ENCODE measurements around the gene DNAAF3.

The DNAAF3 gene

DNA sequence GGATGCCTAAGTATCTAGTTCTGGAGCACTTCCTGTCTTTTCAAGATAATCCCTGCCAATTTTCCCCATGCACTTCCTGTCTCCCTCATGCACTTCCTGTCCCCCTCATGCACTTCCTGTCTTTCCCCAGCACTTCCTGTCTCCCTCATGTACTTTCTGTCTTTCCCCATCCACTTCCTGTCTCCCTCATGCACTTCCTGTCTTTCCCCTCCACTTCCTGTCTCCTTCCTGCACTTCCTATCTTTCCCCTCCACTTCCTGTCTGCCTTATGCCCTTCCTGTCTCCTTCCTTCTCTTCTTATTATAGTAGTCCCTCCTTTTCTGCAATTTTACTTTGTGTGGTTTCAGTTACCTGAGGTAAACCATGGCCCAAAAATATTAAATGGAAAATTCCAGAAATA is 14.4 kb downstream of the DNAAF3 start:
- DNase-seq = no peak

DNA sequence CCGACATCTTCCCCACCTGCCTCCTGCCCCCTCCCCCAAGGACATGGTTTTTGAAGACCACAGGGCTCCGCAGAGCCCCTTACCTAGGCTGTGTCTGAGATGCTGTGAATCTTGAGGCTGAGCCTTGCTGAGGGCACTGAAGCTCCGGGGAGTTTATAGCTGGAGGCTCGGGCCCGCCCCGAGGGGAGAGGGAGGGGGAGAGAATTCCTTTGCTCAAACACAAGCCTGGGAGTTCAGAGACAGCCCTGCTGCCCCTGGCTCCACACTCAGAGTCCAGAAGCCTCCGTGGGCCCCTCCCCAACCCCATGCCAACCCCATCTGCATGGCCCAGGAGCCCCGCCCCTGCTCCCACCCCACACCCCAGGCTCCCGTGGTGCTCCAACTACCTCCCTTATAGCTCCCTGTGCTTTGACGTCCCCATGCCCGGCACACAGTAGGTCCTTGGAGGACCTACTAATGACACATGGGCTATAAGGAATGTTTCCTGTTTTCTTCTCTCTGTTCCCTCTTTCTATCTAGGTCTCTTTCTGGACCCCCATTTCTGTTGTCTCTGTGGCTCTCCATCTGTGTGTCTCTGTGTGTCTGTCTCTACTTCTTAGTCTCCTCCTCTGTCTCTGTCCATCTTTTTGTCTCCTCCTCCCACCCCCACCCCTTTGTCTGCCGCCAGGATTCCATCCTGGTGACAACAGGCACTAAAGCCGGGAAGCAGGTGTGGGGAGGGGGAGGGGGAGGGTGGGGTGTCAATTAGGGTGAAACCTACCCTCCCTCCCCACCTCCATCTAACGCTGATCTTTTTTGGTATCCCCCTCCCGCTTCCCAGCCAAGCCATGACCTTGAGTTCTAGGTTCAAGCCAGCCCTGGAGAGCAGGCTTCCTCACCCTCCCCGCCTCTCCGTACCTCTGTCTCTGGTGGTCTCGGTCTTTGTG is 17.1 kb downstream of the DNAAF3 start, which contains the start of gene TNNT1:
TSS of gene TNNT1 (minus strand) at position 129 of the 926 bp plus-strand sequence. CDS start 2,049 bp downstream, outside the sequence.
- DNase-seq = no peak

DNA sequence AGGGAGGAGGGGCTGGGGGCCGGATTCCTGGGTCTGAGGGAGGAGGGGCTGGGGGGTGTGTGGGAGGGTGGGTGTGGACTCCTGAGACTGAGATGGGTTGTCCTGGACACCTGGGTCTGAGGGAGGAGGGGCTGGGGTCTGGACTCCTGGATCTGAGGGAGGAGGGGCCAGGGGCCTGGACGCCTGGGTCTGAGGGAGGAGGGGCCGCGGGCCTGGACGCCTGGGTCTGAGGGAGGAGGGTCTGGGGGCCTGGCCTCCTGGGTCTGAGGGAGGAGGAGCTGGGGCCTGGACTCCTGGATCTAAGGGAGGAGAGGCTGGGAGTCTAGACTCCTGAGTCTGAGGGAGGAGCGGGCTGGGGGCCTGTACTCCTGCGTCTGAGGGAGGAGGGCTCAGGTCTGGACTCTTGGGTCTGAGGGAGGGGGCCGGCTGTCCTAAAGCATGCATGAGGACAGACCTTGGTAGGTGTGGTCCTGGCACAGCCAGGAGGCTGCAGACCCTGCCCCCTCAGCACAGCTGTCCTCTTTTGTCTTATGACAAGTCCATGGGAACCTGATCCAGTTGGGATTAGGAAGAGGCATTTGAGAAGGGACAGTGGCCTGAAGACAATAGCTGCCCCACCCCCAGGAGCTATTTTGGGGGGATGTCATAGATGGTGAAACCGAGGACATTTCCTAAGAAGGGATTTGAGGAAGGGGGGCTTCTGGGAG is 18.7 kb downstream of the DNAAF3 start:
- DNase-seq = no peak

DNA sequence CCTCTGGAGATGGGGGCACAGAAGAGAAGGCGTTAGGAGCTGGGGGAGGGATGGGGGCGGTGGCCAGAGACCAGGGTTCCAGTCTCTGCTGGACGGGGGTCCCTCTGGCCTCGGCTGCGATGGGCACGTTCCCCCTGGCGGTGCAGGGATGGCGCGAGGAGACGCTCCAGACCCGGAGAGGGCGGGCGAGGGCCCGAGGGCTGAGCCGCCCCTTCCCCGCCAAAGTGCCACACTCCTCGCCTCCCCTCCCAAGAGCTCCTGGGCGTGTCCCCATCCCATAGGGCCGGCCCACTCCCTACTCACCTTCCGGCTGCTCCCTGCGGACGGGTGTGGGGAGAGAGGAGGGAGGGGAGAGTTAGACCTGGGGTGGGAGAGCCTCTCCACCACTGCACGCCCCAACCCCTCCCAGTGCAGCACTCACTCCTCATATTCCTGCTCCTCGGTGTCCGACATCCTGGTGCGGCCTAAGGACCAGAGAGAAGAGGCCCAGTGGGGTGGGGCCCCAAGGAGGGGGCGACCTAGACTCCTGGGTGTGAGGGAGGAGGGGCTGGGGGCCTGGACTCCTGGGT is 19.6 kb downstream of the DNAAF3 start:
- no peak for DNase-seq

DNA sequence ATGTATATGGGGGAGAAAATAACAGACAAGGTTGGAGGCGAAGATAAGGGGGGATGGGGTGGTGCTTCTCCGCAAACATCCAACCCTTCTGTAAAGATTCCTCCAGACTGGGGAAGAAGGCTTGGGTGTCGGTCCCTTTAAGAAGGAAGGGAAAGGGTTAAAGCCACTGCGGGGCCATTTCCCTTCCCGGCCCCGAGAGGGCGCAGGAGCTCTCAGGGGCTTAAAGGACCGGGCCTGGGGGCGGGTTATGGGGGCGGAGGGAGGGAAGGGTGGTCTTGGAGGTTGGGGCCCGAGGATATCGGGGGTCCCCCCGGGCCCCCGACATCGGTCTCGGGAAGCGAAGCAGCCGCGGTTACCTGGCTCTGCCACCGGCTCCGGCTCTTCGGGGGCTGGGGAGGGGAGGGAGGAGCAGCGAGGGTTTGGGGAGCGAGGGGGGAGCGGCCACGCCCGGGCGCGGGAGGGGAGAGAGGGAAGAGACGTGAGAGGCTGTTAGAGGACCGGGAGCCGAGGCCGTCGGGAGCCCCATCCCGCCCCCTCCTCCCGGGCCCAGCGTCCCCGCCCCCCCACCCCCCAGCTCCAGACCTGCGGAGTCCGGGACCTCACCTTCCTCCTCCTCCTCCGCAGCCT is 20.2 kb downstream of the DNAAF3 start:
- no peak for DNase-seq

DNA sequence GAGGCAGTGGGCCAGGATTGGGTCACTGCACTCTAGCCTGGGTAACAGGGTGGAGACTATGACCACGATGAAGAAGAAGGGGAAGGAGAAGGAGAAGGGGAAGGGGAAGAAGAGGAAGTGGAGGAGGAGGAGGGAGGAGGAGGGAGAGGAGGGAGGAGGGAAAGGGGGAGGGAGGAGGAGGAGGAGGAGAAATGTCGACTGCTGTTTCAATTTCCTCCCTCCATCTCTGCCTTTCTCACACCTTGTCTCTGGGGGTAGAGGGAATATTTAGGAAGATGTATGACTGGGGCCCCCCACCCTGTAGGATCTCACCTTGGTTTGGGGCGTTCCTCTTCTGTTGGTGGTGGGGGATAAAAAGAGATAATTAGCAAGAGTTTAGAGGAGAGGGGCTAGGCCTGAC is 21.2 kb downstream of the DNAAF3 start:
- DNase-seq = no peak

DNA sequence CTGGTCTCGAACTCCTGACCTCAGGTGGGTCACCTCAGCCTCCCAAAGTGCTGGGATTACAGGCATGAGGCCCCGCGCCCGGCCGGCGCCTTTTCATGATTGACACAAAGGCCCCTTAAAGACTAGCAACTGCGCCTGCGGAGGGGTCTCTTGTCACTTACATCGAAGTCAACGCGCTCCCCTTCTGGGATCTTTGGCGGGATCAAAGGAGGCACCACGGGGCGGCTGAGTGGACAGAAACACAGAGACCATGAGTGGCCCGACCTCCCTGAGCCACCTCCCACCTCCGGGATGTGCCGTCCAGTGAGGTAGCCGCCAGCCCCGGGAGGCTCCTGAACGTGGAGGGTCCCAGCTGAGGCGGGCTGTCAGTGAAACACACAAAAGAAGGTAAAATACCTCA is 24.7 kb downstream of the DNAAF3 start:
- DNase-seq = no peak

DNA sequence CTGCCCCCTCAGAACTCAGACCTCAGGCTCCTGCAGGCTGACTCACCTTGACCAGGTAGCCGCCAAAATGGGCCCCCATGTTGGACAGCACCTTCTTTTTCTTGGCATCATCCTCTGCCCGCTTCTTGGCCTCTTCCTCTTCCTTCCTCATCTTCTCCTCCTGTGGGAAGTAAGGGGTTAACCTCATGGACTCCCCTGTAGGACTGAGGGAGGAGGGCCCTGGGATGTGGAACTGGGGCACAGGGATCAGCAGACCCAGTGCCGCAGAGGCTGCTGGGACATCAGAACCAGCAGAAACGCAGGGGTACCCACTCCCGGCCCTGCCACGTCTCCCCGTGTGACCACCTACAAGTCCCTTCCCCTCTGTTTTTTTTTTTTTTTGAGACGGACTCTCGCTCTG is 28.5 kb downstream of the DNAAF3 start:
- DNase-seq = no peak

DNA sequence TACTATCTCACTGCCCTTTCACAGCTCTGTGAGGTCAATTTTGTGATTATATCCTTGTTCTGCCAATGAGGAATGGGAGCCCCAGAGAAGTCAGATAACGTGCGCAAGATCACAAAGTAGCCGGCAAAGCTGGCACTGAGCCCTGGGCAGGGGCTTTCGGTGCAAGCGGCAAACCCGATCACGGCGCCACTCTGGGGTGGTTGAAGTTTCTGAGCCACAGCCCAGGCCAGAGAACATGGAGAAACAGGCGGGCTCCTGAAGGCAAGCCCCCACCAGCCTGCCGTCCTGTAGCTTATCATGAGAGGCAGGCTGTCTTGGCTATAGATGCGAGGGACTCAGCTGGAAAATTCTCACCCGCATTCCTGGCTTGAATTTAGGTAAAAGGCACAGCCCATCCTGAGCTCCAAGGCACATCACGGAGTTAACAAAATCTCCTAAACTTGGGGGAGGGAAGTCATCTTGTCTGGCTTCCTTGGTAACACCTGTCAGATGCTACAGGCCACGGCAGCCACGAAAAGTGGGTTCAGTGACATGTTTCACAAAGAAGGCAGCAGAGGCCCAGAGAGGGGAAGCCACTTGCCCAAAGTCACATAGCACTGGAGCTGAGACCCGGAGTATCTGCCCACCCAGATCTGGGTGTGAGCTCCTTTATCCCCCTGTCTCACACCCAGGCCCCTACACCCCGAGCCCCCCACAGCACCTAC is 29.9 kb downstream of the DNAAF3 start:
- no peak for DNase-seq

DNA sequence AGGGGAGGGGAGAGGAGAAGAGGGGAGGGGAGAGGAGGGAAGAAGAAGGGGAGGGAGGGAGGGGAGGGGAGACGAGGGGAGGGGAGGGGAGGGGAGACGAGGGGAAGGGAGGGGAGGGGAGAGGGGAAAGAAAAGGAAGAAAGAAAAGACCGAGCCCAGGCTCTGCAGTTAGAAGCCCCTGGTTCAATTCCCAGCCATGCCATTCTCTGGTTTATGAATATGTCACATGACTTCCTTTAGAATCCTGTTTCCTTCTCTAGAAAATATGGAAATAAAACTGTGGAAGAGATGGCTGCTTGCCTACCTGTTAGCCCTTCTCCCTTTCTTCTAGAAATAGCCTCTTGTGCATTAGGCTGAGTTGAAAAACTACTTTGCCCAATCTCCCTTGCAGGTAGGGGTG is 31.7 kb downstream of the DNAAF3 start:
- no peak for DNase-seq

DNA sequence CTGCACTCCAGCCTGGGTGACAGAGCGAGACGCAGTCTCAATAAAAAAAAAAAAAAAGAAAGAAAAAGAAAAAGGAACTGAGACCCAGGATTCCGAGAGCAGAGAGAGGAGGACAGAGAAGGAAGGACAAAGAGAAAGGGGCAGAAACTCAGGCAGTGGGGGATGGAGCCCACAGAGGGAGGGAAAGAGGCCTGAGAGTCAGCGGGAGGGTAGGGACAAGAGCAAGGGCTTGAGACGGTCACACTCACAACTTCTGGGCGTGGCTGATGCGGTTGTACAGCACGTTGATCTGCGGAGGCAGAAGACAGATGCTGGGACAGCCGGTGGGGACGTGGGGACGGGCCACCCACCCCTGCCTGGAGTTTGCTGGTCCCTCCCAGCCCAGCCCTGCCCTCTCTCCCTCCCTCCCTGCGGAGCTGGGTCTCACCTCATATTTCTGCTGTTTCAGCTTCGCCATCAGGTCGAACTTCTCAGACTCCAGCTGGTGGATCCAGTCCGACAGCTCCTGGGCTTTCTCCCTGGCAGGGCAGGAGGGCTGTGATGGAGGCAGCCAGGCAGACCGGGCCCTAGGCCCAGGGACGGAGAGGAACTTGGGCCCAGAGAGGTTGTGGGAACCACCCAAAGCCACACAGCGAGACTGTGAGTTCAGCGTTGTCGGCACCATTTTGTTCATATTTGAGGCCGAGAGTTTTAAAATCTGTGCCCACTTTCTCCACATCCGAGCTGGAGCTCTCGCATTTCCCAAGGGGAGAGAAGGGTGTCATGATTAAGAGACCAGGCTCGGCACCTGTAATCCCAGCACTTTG is 32.6 kb downstream of the DNAAF3 start:
- no peak for DNase-seq

DNA sequence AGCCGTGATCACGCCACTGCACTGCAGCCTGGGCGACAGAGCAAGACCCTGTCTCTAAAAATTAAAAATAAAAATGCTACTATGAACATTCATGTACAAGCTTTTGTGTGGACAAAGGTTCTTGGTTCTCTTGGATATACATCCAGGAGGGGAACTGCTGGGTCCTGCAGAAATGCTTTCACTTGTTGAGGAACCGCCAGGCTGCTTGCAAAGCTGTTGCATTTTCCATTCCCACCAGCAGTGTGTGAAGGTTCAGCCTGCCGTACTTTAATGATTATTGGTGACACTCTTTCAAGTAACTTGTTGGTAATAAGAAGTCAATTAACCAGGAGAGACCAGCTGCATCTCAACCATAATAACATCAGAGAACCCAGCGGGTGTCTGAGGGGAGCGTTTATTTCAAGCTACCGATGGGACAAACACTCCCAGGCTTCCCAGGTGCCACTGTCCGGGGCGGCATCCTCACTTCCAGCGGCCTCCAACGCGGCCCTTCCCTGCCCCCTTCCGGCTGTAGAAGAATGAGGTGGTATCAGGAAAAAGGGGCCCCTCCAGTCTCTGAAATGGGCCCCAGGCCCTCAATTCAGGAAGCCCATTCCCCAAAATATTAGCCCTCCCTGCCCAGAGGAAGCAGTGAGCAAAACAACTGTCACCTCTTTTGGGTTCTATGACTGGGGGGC is 33.8 kb downstream of the DNAAF3 start:
- no peak for DNase-seq

DNA sequence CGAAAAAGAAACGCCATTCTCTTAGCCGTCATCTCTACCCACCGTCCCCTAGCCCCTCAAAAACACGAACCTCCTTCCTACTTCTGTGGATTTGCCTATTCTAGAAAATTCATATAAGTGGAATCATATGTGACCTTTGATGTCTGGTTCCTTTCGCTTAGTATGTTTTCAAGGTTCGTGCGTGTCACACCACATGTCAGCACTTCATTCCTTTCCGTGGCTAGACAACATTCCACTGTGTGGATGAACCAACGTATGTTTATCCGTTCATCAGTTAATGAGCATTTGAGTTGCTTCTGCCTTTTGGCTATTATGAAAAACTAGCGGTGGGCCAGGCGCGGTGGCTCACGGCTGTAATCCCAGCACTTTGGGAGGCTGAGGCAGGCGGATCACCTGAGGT is 35.0 kb downstream of the DNAAF3 start:
- no peak for DNase-seq

DNA sequence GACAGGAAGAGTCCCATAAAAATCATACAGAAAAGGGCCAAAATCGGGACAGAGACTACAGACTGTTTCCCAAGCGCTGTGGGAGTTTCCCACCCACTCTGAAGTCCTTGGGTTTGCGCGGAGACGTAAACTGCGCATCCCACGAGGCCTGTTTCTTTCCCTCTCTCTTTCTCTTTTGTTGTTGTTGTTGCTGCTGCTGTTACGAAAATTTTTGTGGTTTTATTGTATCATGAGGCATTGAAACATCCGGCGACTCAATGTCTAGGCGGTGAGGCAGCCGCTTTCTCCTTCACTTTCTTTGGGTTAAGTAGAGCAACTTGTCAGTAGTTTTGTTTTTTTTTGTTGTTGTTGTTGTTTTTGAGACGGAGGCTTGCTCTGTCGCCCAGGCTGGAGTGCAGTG is 47.4 kb downstream of the DNAAF3 start:
- DNase-seq = no peak

DNA sequence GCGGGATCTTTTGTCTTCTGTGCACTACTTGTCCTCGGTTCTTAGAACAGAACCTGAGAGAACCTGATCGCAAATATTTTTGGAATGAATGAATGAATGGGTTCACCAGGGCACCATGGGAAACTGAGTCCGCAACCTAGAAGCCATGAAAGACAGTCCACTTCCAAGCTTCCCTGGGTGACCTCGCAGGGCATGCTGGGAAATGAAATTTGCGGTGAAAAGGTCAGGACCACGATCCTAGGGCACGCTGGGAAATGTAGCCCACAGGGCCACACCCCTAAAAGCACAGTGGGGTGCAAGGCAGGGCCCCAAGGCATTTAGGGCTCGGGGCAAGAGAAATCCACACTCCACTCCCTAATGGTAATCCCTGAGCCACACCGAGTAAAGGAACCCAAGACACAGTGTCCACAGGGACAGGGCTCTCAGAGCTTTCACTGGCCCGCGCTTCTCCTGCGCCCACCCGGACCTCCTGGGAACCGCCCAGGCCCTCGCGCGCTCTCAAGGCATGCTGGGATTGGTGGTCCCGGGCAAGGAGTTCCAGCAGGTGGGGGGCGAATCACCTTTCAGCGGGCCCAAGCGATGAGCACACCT is 47.9 kb downstream of the DNAAF3 start:
- DNase-seq = peak; percentile 64

DNA sequence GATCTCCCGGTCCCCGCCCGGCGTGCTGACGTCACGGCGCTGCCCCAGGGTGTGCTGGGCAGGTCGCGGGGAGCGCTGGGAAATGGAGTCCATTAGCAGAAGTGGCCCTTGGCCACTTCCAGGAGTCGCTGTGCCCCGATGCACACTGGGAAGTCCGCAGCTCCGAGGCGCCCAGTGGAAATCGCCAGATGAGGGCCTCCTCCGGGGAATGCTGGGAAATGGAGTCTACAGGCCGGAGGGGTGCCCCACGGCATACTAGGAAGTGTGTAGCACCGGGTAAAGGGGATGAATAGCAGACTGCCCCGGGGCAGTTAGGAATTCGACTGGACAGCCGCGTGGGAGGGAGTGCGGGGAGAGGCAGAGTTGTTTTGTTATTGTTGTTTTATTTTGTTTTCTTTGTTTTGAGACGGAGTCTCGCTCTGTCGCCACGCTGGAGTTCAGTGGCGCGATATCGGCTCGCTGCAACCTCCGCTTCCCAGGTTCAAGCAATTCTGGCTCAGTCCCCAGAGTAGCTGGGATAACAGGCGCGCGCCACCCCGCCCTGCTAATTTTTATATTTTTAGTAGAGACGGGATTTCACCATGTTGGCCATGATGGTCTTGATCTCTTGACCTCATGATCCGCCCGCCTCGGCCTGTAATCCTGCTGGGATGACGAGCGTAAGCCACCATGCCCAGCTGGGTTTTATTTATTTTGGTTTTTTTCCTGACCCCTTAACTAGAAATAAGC is 48.6 kb downstream of the DNAAF3 start:
- DNase-seq = peak; percentile 95

DNA sequence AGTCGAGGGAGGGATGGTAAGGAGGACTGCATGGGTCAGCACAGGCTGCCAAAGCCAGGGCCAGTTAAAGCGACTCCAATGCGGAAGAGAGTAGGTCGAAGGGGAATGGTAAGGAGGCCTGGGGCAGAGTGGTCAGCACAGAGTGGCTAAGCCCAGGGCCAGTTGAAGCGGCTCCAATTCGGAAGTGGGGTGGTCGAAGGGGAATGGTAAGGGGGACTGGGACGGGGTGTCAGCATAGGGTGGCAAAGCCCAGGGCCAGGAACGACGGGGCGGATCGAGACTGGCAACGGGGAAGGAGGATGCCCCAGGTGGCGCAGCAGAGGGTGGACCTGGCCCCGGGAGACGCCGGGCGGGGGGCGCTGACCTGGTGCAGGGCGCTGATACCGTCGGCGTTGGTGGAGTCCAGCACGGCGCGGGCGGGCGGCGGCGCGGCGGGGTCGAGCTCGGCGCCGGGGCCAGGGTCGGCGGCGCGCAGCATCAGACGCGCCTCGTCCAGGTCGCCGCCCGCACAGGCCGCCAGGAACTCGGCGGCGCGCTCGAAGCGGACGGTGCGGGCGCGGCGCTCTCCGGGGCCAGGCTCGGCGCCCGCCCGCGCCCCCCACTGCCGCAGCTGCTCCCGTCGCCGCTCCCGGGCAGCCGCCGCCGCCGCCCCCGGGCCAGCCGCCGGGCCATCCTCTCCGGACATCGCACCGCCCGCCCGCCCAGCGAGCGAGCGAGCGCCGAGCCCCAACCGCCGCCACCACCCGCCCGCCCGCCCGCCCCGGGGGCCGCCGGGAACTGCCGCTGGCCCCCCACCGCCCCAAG is 49.4 kb downstream of the DNAAF3 start, which contains the start of gene PPP1R12C:
TSS of gene PPP1R12C (minus strand) at position 779 of the 804 bp plus-strand sequence. CDS start at position 685, 94 bp downstream.
- DNase-seq = no peak

DNA sequence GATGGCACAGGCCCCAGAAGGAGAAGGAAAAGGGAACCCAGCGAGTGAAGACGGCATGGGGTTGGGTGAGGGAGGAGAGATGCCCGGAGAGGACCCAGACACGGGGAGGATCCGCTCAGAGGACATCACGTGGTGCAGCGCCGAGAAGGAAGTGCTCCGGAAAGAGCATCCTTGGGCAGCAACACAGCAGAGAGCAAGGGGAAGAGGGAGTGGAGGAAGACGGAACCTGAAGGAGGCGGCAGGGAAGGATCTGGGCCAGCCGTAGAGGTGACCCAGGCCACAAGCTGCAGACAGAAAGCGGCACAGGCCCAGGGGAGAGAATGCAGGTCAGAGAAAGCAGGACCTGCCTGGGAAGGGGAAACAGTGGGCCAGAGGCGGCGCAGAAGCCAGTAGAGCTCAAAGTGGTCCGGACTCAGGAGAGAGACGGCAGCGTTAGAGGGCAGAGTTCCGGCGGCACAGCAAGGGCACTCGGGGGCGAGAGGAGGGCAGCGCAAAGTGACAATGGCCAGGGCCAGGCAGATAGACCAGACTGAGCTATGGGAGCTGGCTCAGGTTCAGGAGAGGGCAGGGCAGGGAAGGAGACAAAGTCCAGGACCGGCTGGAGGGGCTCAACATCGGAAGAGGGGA is 50.1 kb downstream of the DNAAF3 start:
- peak; percentile 76 for DNase-seq

Data from activated CD8-positive, alpha-beta memory T cell treated with anti-CD3 and anti-CD28 coated beads for 24 hours (primary cell).